SK-N-SH treated with all-trans-retinoic acid at 6 μM for 48 hours (cell line): ENCODE data around the gene SMPD3.

Experiments used
- OSR1 ChIP-seq: fragments of 250-450 bp; sonication (Bioruptor Pico); IDR thresholded peaks from 2 replicates; pipeline ENCODE4 v1.8.0; 2022; ENCODE audit warnings: moderate library complexity, mild to moderate bottlenecking, inconsistent platforms
- SNAI2 ChIP-seq: fragments of 250-450 bp; sonication (Bioruptor Pico); IDR thresholded peaks from 2 replicates; pipeline ENCODE4 v1.5.0; 2020; ENCODE audit warnings: mild to moderate bottlenecking, moderate library complexity
- ZNF70 ChIP-seq: fragments of 450-650 bp; formaldehyde crosslinking; IDR thresholded peaks from 2 replicates; pipeline ENCODE4 v1.5.0; 2020; ENCODE audit warnings: mild to moderate bottlenecking, moderate library complexity
- TF ChIP-seq, protein P1 (sequence below): fragments of 250-450 bp; sonication (Bioruptor Pico); IDR thresholded peaks from 2 replicates; pipeline ENCODE4 v1.5.1; 2021; ENCODE audit warnings: mild to moderate bottlenecking, moderate library complexity

DNA sequence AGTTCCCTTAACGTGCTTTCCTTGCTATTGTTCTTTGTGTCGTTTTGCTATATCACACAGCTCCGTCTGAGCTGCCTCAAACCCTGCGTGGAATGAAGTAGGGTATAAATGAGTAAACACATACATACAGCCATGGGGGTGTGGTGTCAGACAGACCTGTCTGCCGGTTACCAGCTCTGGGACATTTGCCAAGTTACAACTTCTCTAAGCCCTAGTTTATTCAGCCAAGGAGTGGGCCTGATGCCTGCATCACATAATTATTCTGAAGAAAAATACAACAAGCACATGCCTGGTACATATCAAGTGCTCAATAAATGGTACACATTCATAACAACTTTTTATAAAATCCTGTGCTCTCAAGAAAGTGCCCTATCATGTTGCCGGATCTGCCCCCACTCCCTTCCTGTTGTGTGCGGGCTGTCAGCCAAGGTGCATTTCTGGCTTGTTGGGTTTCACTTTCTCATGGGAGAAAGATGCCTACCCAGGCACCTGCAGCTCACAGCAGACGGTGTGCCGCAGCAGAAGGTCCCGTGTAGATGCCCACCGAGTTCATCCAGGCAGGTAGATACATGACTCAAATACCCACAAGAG, 30.5 kb downstream of the SMPD3 start:
- TF ChIP-seq OSR1 (CRISPR knock-in tag) (no peak), ZNF70 (no peak), SNAI2 (CRISPR knock-in tag) (no peak)
- TF ChIP-seq, protein P1, sequence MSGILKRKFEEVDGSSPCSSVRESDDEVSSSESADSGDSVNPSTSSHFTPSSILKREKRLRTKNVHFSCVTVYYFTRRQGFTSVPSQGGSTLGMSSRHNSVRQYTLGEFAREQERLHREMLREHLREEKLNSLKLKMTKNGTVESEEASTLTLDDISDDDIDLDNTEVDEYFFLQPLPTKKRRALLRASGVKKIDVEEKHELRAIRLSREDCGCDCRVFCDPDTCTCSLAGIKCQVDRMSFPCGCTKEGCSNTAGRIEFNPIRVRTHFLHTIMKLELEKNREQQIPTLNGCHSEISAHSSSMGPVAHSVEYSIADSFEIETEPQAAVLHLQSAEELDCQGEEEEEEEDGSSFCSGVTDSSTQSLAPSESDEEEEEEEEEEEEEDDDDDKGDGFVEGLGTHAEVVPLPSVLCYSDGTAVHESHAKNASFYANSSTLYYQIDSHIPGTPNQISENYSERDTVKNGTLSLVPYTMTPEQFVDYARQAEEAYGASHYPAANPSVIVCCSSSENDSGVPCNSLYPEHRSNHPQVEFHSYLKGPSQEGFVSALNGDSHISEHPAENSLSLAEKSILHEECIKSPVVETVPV: no peak
